ENCODE data around the gene EP400.

GRCh38 chr12:132021031-132021871 lies 71.5 kb downstream of the EP400 start:
- TF ChIP-seq CTCF (IDR thresholded peaks at IDR 0.05; ENCODE audit: poor library complexity) (no peak), EZH2phosphoT487 (IDR thresholded peaks at IDR 0.05; ENCODE audit: low read depth, severe bottlenecking, unreplicated experiment) (no peak)
